T-helper 22 cell (primary cell): ENCODE results near the gene HMGA1.
"Not testable (repeated sequence)": the region's sequence is repeated elsewhere in the genome, so short reads cannot be mapped to it uniquely, and the experiment has no call there.

Experiments
- DNase-seq: peaks from one replicate; pipeline ENCODE4 v3.0.0-alpha.2; 2020; ENCODE audit warnings: low read depth

The HMGA1 gene

GRCh38 chr6:34240329-34241248 lies 3.9 kb downstream of the HMGA1 start:
- DNase-seq: no peak

GRCh38 chr6:34241351-34242215 lies 4.9 kb downstream of the HMGA1 start:
- no peak for DNase-seq

- no peak for DNase-seq
Observed at GRCh38 chr6:34242252-34243130, 5.8 kb downstream of the HMGA1 start.

GRCh38 chr6:34243131-34243771 lies 6.6 kb downstream of the HMGA1 start:
- no peak for DNase-seq

GRCh38 chr6:34243901-34244884 lies 7.5 kb downstream of the HMGA1 start:
- no peak for DNase-seq

GRCh38 chr6:34245032-34245760 lies 8.5 kb downstream of the HMGA1 start:
- not testable (repeated sequence) for DNase-seq

- not testable (repeated sequence) for DNase-seq
Observed at GRCh38 chr6:34245761-34246140, 9.1 kb downstream of the HMGA1 start.

- no peak for DNase-seq
Observed at GRCh38 chr6:34246249-34246562, 9.5 kb downstream of the HMGA1 start.

GRCh38 chr6:34246563-34247391 lies 10.1 kb downstream of the HMGA1 start:
- no peak for DNase-seq

- no peak for DNase-seq
Observed at GRCh38 chr6:34247481-34248197, 11.0 kb downstream of the HMGA1 start.

- DNase-seq: peak; percentile 40
Observed at GRCh38 chr6:34248198-34248726, 11.6 kb downstream of the HMGA1 start.

GRCh38 chr6:34248727-34249468 lies 12.2 kb downstream of the HMGA1 start, which contains the start of gene SMIM29:
TSS of gene SMIM29 (minus strand) at chr6:34249006. CDS start at chr6:34247791, 1,215 bp downstream.
- peak; percentile 95 for DNase-seq

- DNase-seq: no peak
Observed at GRCh38 chr6:34249469-34250261, 13.0 kb downstream of the HMGA1 start.

- DNase-seq: not testable (repeated sequence)
Observed at GRCh38 chr6:34252395-34252794, 15.7 kb downstream of the HMGA1 start.

- no peak for DNase-seq
Observed at GRCh38 chr6:34259529-34260069, 22.9 kb downstream of the HMGA1 start.
